ENCODE measurements around the gene FHOD3.

FHOD3 gene

DNA sequence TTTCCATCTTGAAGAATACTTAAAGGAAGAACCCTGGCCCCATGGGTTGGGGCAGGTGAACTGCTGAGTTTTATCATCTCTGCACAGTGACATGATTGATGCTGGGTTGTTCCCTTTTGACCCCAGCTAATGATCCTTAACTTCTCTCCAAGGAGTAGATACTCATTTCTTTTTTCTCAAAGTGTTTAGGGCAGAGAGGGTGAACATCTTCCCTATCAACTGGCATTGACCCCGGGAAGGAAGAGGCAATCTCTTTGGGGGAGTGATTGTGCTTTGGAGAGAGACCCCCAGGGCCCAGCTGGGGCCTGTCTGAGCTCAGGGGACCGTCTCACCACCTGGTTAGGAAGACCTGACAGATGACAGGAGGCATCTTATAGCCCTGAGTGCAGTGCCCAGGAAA is 190.6 kb downstream of the FHOD3 start:
- no peak for DNase-seq (ENCODE audit: low read depth in 1 of 2, low spot score in 1 of 2)
- Histone ChIP-seq H3K27me3 (ENCODE audit: insufficient read depth, poor library complexity, severe bottlenecking) (peaks cover 2% of the 10 kb centered on the region), H3K27ac (replicated peaks) (no peak overlapping the region), H3K4me3 (replicated peaks; ENCODE audit: insufficient read depth, low read length) (no peak overlapping the region)
- TF ChIP-seq POLR2AphosphoS5 (IDR thresholded peaks at IDR 0.05; ENCODE audit: low read depth) = no peak
- TF ChIP-seq, protein P1, sequence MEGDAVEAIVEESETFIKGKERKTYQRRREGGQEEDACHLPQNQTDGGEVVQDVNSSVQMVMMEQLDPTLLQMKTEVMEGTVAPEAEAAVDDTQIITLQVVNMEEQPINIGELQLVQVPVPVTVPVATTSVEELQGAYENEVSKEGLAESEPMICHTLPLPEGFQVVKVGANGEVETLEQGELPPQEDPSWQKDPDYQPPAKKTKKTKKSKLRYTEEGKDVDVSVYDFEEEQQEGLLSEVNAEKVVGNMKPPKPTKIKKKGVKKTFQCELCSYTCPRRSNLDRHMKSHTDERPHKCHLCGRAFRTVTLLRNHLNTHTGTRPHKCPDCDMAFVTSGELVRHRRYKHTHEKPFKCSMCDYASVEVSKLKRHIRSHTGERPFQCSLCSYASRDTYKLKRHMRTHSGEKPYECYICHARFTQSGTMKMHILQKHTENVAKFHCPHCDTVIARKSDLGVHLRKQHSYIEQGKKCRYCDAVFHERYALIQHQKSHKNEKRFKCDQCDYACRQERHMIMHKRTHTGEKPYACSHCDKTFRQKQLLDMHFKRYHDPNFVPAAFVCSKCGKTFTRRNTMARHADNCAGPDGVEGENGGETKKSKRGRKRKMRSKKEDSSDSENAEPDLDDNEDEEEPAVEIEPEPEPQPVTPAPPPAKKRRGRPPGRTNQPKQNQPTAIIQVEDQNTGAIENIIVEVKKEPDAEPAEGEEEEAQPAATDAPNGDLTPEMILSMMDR (IDR thresholded peaks at IDR 0.05; ENCODE audit: insufficient read depth, low read length) = no peak

- TF ChIP-seq GABPA (IDR thresholded peaks at IDR 0.05; ENCODE audit: low read depth) = no peak
- no peak for TF ChIP-seq POLR2AphosphoS5 (IDR thresholded peaks at IDR 0.05; ENCODE audit: low read depth)
- no peak for TF ChIP-seq SPI1 (IDR thresholded peaks at IDR 0.05; ENCODE audit: borderline replicate concordance, low read depth)
- TF ChIP-seq, protein P1 (IDR thresholded peaks at IDR 0.05; ENCODE audit: insufficient read depth, low read length) = no peak
Measured at GRCh38 chr18:36490897-36491296, 193.4 kb downstream of the FHOD3 start.

GRCh38 chr18:36492604-36493329 is 195.3 kb downstream of the FHOD3 start:
- DNase-seq (ENCODE audit: low read depth in 1 of 2, low spot score in 1 of 2) = no peak
- TF ChIP-seq REST (IDR thresholded peaks at IDR 0.05; ENCODE audit: insufficient replicate concordance, low read depth) (no peak), SPI1 (IDR thresholded peaks at IDR 0.05; ENCODE audit: borderline replicate concordance, low read depth) (no peak), POLR2AphosphoS5 (IDR thresholded peaks at IDR 0.05; ENCODE audit: low read depth) (no peak), GABPA (IDR thresholded peaks at IDR 0.05; ENCODE audit: low read depth) (no peak)
- Histone ChIP-seq H3K27ac (replicated peaks) (no peak overlapping the region), H3K4me3 (replicated peaks; ENCODE audit: insufficient read depth, low read length) (no peak overlapping the region), H3K27me3 (ENCODE audit: insufficient read depth, poor library complexity, severe bottlenecking) (peaks cover 2% of the 10 kb centered on the region)

More at GRCh38 chr18:36490897-36491296, 193.4 kb downstream of the FHOD3 start:
- H3K27me3 ChIP-seq (ENCODE audit: insufficient read depth, poor library complexity, severe bottlenecking) = peaks cover 2% of the 10 kb centered on the region
- no peak for DNase-seq (ENCODE audit: low read depth in 1 of 2, low spot score in 1 of 2)
- H3K4me3 ChIP-seq (replicated peaks; ENCODE audit: insufficient read depth, low read length) = no peak overlapping the region
- no peak overlapping the region for H3K27ac ChIP-seq (replicated peaks)

DNA sequence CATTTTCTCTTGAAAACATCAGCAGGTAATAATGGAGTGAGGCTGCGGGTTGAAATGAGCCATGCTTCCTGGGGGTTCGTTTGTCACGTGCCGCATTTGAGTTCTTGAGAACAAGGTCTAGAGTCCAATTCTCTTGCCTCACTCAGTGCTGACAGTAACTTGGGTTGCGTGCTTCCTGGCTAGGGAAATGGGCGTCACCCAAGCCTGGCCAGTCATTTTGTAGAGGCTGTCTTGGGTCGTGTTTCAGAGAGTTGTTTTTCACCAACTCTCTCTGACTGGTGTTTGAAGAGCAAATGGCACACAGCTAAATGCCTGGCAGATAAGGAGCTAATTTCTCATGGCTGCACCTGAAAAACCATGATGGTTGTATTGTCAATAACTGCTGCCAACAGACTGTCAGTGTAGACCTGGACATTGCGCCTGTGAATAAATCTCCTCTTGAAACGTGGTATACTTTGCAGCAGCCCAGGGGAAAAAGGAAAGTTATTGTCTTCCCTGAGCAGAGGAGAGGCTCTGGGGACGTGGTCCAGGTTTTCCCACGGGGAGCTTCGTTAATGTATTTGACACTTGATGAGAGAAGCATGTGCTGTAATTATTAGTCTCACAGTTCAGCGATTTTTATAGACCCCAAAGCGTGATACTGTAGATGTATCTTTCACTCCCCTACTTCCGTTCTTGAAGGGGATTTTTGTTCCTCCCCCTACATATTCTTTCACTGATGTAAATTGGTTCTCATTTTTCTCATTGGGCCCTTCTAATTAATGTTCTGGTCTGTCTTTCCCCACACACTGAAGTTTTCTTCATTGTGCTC is 196.0 kb downstream of the FHOD3 start:
- no peak overlapping the region for H3K27ac ChIP-seq (replicated peaks)
- no peak overlapping the region for H3K4me3 ChIP-seq (replicated peaks; ENCODE audit: insufficient read depth, low read length)
- no peak for DNase-seq (ENCODE audit: low read depth in 1 of 2, low spot score in 1 of 2)
- H3K27me3 ChIP-seq (ENCODE audit: insufficient read depth, poor library complexity, severe bottlenecking) = peaks cover 2% of the 10 kb centered on the region
- no peak for TF ChIP-seq GABPA (IDR thresholded peaks at IDR 0.05; ENCODE audit: low read depth)
- no peak for TF ChIP-seq REST (IDR thresholded peaks at IDR 0.05; ENCODE audit: insufficient replicate concordance, low read depth)
- TF ChIP-seq POLR2AphosphoS5 (IDR thresholded peaks at IDR 0.05; ENCODE audit: low read depth) = no peak
- TF ChIP-seq, protein P1 (IDR thresholded peaks at IDR 0.05; ENCODE audit: insufficient read depth, low read length) = no peak
- TF ChIP-seq SPI1 (IDR thresholded peaks at IDR 0.05; ENCODE audit: borderline replicate concordance, low read depth) = no peak
